ENCODE measurements around the gene MEG3.

DNA sequence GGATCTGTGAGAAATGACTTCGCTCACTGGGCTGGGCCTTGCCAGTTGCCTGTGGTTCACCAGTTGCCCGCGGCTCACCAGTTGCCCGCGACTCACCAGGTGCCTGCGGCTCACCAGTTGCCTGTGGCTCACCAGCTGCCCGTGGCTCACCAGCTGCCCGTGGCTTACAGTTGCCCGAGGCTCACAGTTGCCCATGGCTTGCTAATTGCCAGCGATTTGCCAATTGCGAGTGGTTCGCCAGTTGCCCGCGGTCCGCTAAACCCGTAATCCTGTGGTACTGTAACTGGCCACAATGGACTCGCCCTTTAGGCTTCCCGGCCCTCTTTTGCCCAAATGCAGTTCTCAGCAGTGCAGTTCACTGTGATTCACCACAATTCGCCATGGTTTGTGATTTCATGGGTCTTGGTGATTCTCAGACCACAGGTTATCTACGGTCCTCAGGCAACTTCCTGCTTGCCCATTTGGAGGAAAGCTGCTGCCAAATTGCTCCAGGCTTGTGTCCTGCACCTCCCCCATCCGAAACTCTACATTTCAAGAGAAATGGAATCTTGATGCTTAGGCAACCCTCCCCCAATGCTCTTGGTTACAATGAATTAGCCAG is 15.0 kb upstream of the MEG3 start:
- TF ChIP-seq POLR2A (IDR thresholded peaks at IDR 0.05; ENCODE audit: low read depth, low read length) (no peak), POU2F2 (IDR thresholded peaks at IDR 0.05; ENCODE audit: low read depth, low read length) (no peak)
